HCT116 (cell line): ENCODE measurements around the gene PDIK1L.

Experiments
- CTCF ChIP-seq, 3 experiments: fragments of 200-600 bp in 1 of 3; sonication (generic) in 1 of 3; IDR thresholded peaks in 2 of 3; conservative IDR thresholded peaks in 1 of 3; 2 replicates each; pipeline ENCODE4 v1.5.1; 2012 to 2017; ENCODE audit warnings: low read depth in 2 of 3, low read length in 2 of 3, antibody characterized with exemption in 1 of 3, borderline replicate concordance in 1 of 3, control low read depth in 1 of 3, mild to moderate bottlenecking in 1 of 3, mixed read lengths in 1 of 3, mixed run types in 1 of 3, moderate library complexity in 1 of 3; ENCODE audit not compliant: insufficient read depth in 1 of 3
- EGR1 ChIP-seq: IDR thresholded peaks from 2 replicates; pipeline ENCODE4 v1.6.1; 2012; ENCODE audit warnings: low read depth
- EZH2 ChIP-seq: fragments of 200-600 bp; sonication (generic); IDR thresholded peaks from 2 replicates; pipeline ENCODE4 v1.6.1; 2017; ENCODE audit warnings: antibody characterized with exemption, mixed run types
- MAX ChIP-seq: IDR thresholded peaks from 2 replicates; pipeline ENCODE4 v1.6.1; 2012
- POLR2A ChIP-seq: IDR thresholded peaks from 2 replicates; pipeline ENCODE4 v1.7.0; 2011; ENCODE audit warnings: borderline replicate concordance; ENCODE audit not compliant: insufficient read depth, insufficient read length; ENCODE audit errors: extremely low read depth
- POLR2AphosphoS5 ChIP-seq: IDR thresholded peaks from 2 replicates; pipeline ENCODE4 v1.6.1; 2011; ENCODE audit warnings: mild to moderate bottlenecking, low read depth, low read length, moderate library complexity
- RAD21 ChIP-seq: IDR thresholded peaks from 2 replicates; pipeline ENCODE4 v1.6.1; 2012; ENCODE audit warnings: low read depth, mild to moderate bottlenecking
- YY1 ChIP-seq: IDR thresholded peaks from 2 replicates; pipeline ENCODE4 v1.6.1; 2011; ENCODE audit warnings: low read length, low read depth, moderate library complexity, mild to moderate bottlenecking; ENCODE audit not compliant: insufficient replicate concordance; ENCODE audit errors: extremely low read depth
- ZFX ChIP-seq: fragments of 450-650 bp; IDR thresholded peaks from 2 replicates; pipeline ENCODE4 v1.6.1; 2017
- ZNF274 ChIP-seq: fragments of 200-500 bp; sonication (Bioruptor generic); IDR thresholded peaks from 2 replicates; pipeline ENCODE4 v1.6.1; 2014; ENCODE audit warnings: mild to moderate bottlenecking, low read depth, low read length, inconsistent platforms

- no peak for TF ChIP-seq POLR2A
- TF ChIP-seq POLR2AphosphoS5 = no peak
- TF ChIP-seq EGR1 = no peak
- no peak for TF ChIP-seq CTCF (IDR thresholded peaks at IDR 0.05 in 2 of 3, conservative IDR thresholded peaks at IDR 0.05 in 1 of 3; ENCODE audit: borderline replicate concordance in 1 of 3, insufficient read depth in 1 of 3, low read depth in 2 of 3, low read length in 2 of 3)
- TF ChIP-seq YY1 = no peak
- no peak for TF ChIP-seq MAX
- TF ChIP-seq ZFX = no peak
- TF ChIP-seq RAD21 = no peak
- no peak for TF ChIP-seq EZH2
- TF ChIP-seq ZNF274 = no peak
Measured at GRCh38 chr1:26102119-26102518, 9.5 kb upstream of the PDIK1L start.
